ENCODE data around the gene SCYGR8. TPM values are rescaled to one million over a fixed set of nuclear protein-coding genes. Genes with fewer than 3 reads are reported as not detected.

Gene SCYGR8
- total RNA-seq, 4 donors from 2014 or later: not detected

DNA sequence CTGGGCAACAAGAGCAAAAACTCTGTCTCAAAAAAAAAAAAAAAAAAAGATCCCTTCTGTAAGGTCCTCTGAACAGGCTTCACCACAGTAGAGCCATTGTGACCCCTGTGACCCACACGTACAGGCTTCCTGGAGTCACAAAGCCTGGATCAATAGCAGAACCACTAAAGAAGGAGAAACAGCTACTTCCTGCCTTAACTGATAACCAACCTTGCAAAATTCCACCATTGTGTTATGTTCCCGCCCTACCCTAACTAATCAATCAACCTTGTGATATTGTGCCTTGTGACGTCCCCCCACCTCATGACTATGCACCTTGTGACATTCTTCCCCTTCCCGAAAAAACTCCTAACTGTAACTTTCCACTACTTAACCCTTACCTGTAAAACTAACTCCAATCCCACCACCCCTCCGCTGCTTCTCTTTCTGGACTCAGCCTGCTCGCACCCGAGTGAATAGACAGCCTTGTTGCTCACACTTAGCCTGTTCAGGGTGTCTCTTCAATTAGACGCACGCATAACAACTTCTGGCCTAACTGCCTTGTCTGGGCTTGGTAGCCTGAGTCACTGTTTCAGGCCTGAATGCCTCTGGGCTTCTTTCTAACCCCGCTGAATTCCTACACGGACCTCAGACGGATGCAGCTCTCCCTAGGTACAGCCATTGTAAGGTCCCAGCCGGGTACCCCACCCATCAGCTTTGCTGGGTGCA lies 13.9 kb downstream of the SCYGR8 start:
- Histone ChIP-seq H3K36me3 (no peaks in the 10 kb centered on the region), H3K9me3 (no peaks in the 10 kb centered on the region), H3K4me3 (no peak overlapping the region), H3K27me3 (no peaks in the 10 kb centered on the region), H3K4me1 (no peaks in the 10 kb centered on the region), H3K27ac (no peak overlapping the region)
- in situ Hi-C loops (cut with MboI; ENCODE audit: low sequenced_read_pairs in 4 of 4) (loop anchor here (10.0 to 25.0 kb wide), 6 partner anchors 95 to 355 kb away; partner anchors contain the start of genes AGFG1 (in 1 of the 4) and SCYGR5 (in 1 of the 4)), intact Hi-C loops (cut with DNase I; ENCODE audit: low total_unique reads) (no loop called here)
- no peak for DNase-seq
- ATAC-seq: no peak
- TF ChIP-seq CTCF (IDR thresholded peaks at IDR 0.05 in 4 of 5, conservative IDR thresholded peaks at IDR 0.05 in 1 of 5) (no peak), POLR2A (IDR thresholded peaks at IDR 0.05) (no peak)

- Histone ChIP-seq H3K36me3 (no peaks in the 10 kb centered on the region), H3K27ac (no peak overlapping the region), H3K9me3 (no peaks in the 10 kb centered on the region), H3K4me3 (no peak overlapping the region), H3K4me1 (no peaks in the 10 kb centered on the region), H3K27me3 (no peaks in the 10 kb centered on the region)
- TF ChIP-seq POLR2A (IDR thresholded peaks at IDR 0.05) (no peak), CTCF (IDR thresholded peaks at IDR 0.05 in 4 of 5, conservative IDR thresholded peaks at IDR 0.05 in 1 of 5) (no peak)
- intact Hi-C loops (cut with DNase I; ENCODE audit: low total_unique reads) (no loop called here), in situ Hi-C loops (cut with MboI; ENCODE audit: low sequenced_read_pairs in 4 of 4) (loop anchor here (10.0 to 25.0 kb wide), 6 partner anchors 97 to 357 kb away; partner anchors contain the start of genes AGFG1 (in 1 of the 4) and SCYGR5 (in 1 of the 4))
- ATAC-seq (no peak), DNase-seq (no peak)
These were observed 16.2 kb downstream of the SCYGR8 start for GRCh38 chr2:227761740-227762476.

DNA sequence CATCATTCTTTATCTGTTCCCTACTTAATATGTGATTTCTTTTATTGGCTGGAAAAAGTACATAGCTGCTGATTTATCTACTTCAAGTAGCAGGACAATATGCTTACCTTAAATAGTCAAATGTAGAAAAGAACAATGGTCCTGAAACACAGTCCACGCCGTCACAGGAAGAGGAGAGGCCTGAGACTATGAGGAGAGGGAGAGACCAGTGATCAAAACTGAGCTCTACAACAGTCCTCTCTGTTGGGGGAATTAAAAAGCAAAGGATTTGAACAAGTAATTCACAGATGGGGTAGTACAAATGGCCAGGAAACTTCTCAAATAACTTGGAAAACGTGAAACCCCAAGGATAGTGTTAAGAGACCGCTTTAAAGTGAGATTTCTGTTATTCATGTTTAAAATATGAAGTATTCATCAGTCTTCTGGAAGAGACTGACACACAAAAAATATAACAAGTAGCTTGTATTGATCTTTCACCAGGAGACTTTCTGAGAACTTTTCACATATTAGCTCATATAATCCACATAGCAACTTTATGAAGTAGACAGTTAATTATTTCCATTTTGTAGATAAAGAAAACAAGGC lies 20.2 kb downstream of the SCYGR8 start:
- intact Hi-C loops (cut with DNase I; ENCODE audit: low total_unique reads) (loop anchor here (1.0 to 2.0 kb wide), 3 partner anchors 107 to 360 kb away; partner anchors contain the start of gene AGFG1), in situ Hi-C loops (cut with MboI; ENCODE audit: low sequenced_read_pairs in 4 of 4) (loop anchor here (5.0 to 25.0 kb wide), 7 partner anchors 101 to 361 kb away; partner anchors contain the start of genes AGFG1 (in 1 of the 4) and SCYGR5 (in 1 of the 4))
- no peaks in the 10 kb centered on the region for H3K9me3 ChIP-seq
- TF ChIP-seq POLR2A (IDR thresholded peaks at IDR 0.05) (no peak), CTCF (IDR thresholded peaks at IDR 0.05 in 4 of 5, conservative IDR thresholded peaks at IDR 0.05 in 1 of 5) (no peak)
- DNase-seq: no peak
- no peak overlapping the region for H3K4me3 ChIP-seq
- no peak overlapping the region for H3K27ac ChIP-seq
- no peak for ATAC-seq
- H3K27me3 ChIP-seq: no peaks in the 10 kb centered on the region
- H3K4me1 ChIP-seq: no peaks in the 10 kb centered on the region
- no peaks in the 10 kb centered on the region for H3K36me3 ChIP-seq

GRCh38 chr2:227766373-227766883 lies 20.7 kb downstream of the SCYGR8 start:
- no peak overlapping the region for H3K4me3 ChIP-seq
- no peak overlapping the region for H3K27ac ChIP-seq
- no peaks in the 10 kb centered on the region for H3K4me1 ChIP-seq
- no peaks in the 10 kb centered on the region for H3K36me3 ChIP-seq
- DNase-seq: peak; percentile 33 to 53
- H3K9me3 ChIP-seq: no peaks in the 10 kb centered on the region
- H3K27me3 ChIP-seq: no peaks in the 10 kb centered on the region
- in situ Hi-C loops (cut with MboI; ENCODE audit: low sequenced_read_pairs in 4 of 4) (loop anchor here (5.0 to 25.0 kb wide), 7 partner anchors 102 to 362 kb away; partner anchors contain the start of genes AGFG1 (in 1 of the 4) and SCYGR5 (in 1 of the 4)), intact Hi-C loops (cut with DNase I; ENCODE audit: low total_unique reads) (loop anchor here (1.0 to 2.0 kb wide), 2 partner anchors 108 to 360 kb away; no protein-coding TSS in a partner anchor)
- TF ChIP-seq CTCF (IDR thresholded peaks at IDR 0.05 in 4 of 5, conservative IDR thresholded peaks at IDR 0.05 in 1 of 5): peak; percentile 51 to 79 (median 70)
- TF ChIP-seq POLR2A (IDR thresholded peaks at IDR 0.05): no peak
- ATAC-seq: peak; percentile 68
